SU-DHL-6 (cell line): Measurements from ENCODE around the gene TXNDC2.

Source experiments
- H2AFZ ChIP-seq: fragments of 200-600 bp; sonication (generic); 2 replicates; pipeline ENCODE4 v1.6.1; 2014; ENCODE audit warnings: low read depth, mild to moderate bottlenecking, moderate library complexity, mixed read lengths, antibody characterized with exemption, low read length; ENCODE audit not compliant: severe bottlenecking
- H3F3A ChIP-seq: fragments of 200-600 bp; shearing (Covaris generic); 2 replicates; pipeline ENCODE4 v1.6.0; 2016; ENCODE audit warnings: antibody characterized with exemption, mild to moderate bottlenecking; ENCODE audit not compliant: insufficient read depth
- H3K27ac ChIP-seq: fragments of 200-600 bp; sonication (generic); 2 replicates; pipeline ENCODE4 v1.5.1; 2016; ENCODE audit warnings: low read depth, mild to moderate bottlenecking, low read length, moderate library complexity, mixed read lengths
- H3K27me3 ChIP-seq: fragments of 200-600 bp; sonication (generic), shearing (Covaris generic); 2 replicates; pipeline ENCODE4 v1.6.0; 2014; ENCODE audit warnings: mild to moderate bottlenecking, low read length
- H3K36me3 ChIP-seq: fragments of 200-600 bp; sonication (generic); 2 replicates; pipeline ENCODE4 v1.6.1; 2014; ENCODE audit warnings: mild to moderate bottlenecking, low read length, mixed read lengths
- H3K4me2 ChIP-seq: fragments of 300-600, 200-600 bp; shearing (Covaris generic), sonication (generic); 2 replicates; pipeline ENCODE4 v1.6.0; 2014; ENCODE audit warnings: low read length, low read depth, mild to moderate bottlenecking; ENCODE audit not compliant: poor library complexity, severe bottlenecking
- H3K4me3 ChIP-seq: fragments of 200-600 bp; sonication (generic); 2 replicates; pipeline ENCODE4 v1.5.1; 2014; ENCODE audit warnings: antibody characterized with exemption, low read length, mild to moderate bottlenecking, mixed read lengths; ENCODE audit not compliant: insufficient read depth, poor library complexity, severe bottlenecking
- H3K79me2 ChIP-seq: fragments of 200-600 bp; sonication (generic); 2 replicates; pipeline ENCODE4 v1.6.1; 2014; ENCODE audit warnings: mild to moderate bottlenecking, low read length, moderate library complexity; ENCODE audit not compliant: insufficient read depth
- H3K9ac ChIP-seq: fragments of 200-600 bp; sonication (generic); 2 replicates; pipeline ENCODE4 v1.7.0; 2014; ENCODE audit warnings: mild to moderate bottlenecking, low read length
- H3K9me2 ChIP-seq: fragments of 200-600 bp; sonication (generic); replicated peaks from 2 replicates; pipeline ENCODE4 v1.6.1; 2014; ENCODE audit warnings: low read length; ENCODE audit not compliant: insufficient read depth
- H3K9me3 ChIP-seq: fragments of 200-600 bp; sonication (generic); 2 replicates; pipeline ENCODE4 v1.6.1; 2014; ENCODE audit warnings: low read length, mixed read lengths; ENCODE audit not compliant: insufficient read depth
- H4K20me1 ChIP-seq: fragments of 200-600 bp; sonication (generic); 2 replicates; pipeline ENCODE4 v1.6.1; 2014; ENCODE audit warnings: low read depth, mild to moderate bottlenecking, antibody characterized with exemption, low read length, moderate library complexity, mixed read lengths
- EZH2phosphoT487 ChIP-seq: fragments of 200-600 bp; sonication (generic), shearing (Covaris generic); conservative IDR thresholded peaks from 2 replicates; pipeline ENCODE4 v1.6.1; 2018; ENCODE audit warnings: mild to moderate bottlenecking, antibody characterized with exemption, low read length, moderate library complexity, mixed read lengths
- TF ChIP-seq, protein P1 (sequence below): fragments of 200-600 bp; sonication (generic); IDR thresholded peaks from one replicate; pipeline ENCODE4 v1.5.1; 2017; ENCODE audit warnings: antibody characterized with exemption, mild to moderate bottlenecking, low read length, moderate library complexity; ENCODE audit not compliant: insufficient read depth, poor library complexity, severe bottlenecking

The TXNDC2 gene

DNA sequence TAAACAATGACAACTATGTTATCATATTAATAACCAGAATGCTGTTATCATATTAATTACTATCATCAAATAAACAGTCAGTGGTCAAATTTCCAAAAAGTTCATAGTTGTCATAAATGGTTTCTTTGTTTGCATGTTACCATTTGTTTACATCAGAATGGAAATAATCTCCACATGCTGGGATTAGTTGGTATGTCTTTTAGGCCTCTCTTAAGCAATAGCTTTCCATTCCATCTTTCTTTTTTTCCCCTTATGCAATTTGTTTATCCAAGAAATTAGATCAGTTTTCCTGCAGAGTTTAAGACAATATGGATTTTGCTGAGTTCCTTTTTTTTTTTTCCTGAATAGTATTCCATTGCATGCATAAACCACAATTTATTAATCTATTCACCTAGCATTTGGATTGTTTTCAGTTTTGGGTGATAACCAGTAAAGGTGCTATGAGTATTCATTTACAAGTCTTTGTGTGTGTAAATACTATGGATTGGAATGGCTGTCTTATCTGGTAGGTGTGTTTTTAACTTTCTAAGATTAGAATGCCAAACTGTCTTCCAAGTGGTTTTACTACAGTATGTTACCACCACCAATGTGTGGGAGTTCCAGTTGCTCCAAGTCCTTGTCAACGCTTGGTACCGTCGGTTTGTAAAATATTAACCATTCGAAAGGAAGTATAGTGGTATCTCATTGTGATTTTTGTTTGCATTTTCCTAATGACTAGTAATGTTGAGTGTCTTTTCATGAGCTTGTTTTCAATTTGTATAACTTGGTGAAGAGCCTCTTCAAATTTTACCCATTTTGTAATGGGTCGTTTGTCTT, 33.3 kb upstream of the TXNDC2 start:
- Histone ChIP-seq H3K36me3 (no peaks in the 10 kb centered on the region), H3K9me3 (no peaks in the 10 kb centered on the region), H3K4me2 (no peak overlapping the region), H3K79me2 (no peaks in the 10 kb centered on the region), H4K20me1 (no peaks in the 10 kb centered on the region), H3K9ac (no peak overlapping the region), H3F3A (no peaks in the 10 kb centered on the region), H3K9me2 (no peaks in the 10 kb centered on the region), H3K27me3 (no peaks in the 10 kb centered on the region), H3K27ac (no peak overlapping the region), H2AFZ (no peak overlapping the region), H3K4me3 (no peak overlapping the region)
- TF ChIP-seq EZH2phosphoT487, result no peak
- TF ChIP-seq, protein P1, sequence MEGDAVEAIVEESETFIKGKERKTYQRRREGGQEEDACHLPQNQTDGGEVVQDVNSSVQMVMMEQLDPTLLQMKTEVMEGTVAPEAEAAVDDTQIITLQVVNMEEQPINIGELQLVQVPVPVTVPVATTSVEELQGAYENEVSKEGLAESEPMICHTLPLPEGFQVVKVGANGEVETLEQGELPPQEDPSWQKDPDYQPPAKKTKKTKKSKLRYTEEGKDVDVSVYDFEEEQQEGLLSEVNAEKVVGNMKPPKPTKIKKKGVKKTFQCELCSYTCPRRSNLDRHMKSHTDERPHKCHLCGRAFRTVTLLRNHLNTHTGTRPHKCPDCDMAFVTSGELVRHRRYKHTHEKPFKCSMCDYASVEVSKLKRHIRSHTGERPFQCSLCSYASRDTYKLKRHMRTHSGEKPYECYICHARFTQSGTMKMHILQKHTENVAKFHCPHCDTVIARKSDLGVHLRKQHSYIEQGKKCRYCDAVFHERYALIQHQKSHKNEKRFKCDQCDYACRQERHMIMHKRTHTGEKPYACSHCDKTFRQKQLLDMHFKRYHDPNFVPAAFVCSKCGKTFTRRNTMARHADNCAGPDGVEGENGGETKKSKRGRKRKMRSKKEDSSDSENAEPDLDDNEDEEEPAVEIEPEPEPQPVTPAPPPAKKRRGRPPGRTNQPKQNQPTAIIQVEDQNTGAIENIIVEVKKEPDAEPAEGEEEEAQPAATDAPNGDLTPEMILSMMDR, result no peak

DNA sequence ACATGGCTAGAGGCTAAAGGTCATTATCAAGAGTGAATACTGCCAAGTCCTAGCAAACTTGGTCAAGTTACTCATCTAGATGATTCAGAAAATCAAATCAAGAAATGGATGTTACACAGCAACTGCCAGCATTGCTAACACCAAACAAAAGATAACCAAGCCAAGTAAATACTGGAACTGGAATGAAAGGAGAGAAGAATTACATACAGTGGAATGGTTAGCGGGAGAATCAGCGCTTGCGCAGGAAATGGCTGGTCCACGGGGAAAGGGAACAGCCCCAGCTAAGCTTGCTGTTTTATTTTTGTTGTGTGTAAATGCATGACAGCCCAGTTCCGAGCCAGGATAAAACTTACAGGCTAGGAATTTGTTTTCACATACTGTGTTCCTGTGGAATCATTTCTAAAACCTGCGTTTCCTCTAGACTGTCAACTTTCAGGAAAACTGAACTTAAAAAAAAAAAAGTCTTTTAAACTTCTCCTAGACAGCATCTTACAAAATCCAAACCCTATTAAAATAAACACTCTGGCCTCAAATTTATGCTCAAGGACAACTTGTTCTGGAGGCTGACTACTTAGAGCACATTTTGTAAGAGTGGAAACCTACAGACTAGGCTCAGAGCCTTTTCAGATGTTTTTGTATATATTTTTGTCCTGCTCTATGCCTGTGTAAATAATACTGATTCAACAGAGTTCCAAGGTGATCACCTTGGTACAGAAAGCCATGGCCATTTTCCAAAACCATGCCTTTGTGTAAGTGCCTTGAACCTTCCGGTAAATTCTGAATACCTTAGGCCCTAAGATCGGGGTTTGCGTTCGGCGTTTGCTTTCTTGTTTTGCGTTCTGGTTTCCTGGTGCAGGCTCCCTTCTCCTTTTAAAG, 30.7 kb upstream of the TXNDC2 start:
- no peak for TF ChIP-seq EZH2phosphoT487
- TF ChIP-seq, protein P1, result no peak

DNA sequence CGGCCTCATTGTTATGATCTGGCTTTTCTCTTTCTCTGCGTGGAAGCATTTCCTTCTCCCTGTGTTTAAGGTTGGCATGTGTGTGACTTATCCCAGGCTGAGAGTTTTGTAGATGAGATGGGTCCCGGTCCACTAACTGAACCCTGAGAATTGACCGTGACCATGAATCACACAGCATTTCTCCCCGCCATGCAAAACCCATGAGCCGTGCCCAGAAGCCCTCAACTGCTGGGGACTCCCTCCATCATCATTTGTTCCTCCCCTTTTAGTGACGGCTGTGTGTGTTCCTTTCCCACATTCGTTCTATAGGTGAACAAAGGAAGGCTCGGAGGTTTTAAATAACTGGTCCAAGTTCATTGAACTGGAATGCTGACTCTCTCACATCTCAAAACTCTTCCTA, 30.1 kb upstream of the TXNDC2 start:
- Histone ChIP-seq H2AFZ (no peak overlapping the region), H3K9me3 (no peaks in the 10 kb centered on the region), H3K36me3 (no peaks in the 10 kb centered on the region), H3K9ac (no peak overlapping the region), H4K20me1 (no peaks in the 10 kb centered on the region), H3K79me2 (no peaks in the 10 kb centered on the region), H3K4me2 (no peak overlapping the region), H3F3A (no peaks in the 10 kb centered on the region), H3K4me3 (no peak overlapping the region), H3K27me3 (no peaks in the 10 kb centered on the region), H3K9me2 (no peaks in the 10 kb centered on the region), H3K27ac (no peak overlapping the region)
- TF ChIP-seq EZH2phosphoT487, result no peak
- TF ChIP-seq, protein P1, result no peak

More for the DNA sequence above, 30.7 kb upstream of the TXNDC2 start:
- Histone ChIP-seq H2AFZ (no peak overlapping the region), H3K4me2 (no peak overlapping the region), H4K20me1 (no peaks in the 10 kb centered on the region), H3K27ac (no peak overlapping the region), H3K9me2 (no peaks in the 10 kb centered on the region), H3K36me3 (no peaks in the 10 kb centered on the region), H3K9me3 (no peaks in the 10 kb centered on the region), H3K9ac (no peak overlapping the region), H3F3A (no peaks in the 10 kb centered on the region), H3K79me2 (no peaks in the 10 kb centered on the region), H3K4me3 (no peak overlapping the region), H3K27me3 (no peaks in the 10 kb centered on the region)
